NCI-H146 treated with DMSO at 0.1 percent for 48 hours (cell line): ENCODE results near the gene VASN.
A peak's percentile ranks its signal among the peaks of the same experiment; 100 is the strongest.
"Not testable (repeated sequence)": the region's sequence is repeated elsewhere in the genome, so short reads cannot be mapped to it uniquely, and the experiment has no call there.

Experiments used
- DNase-seq: peaks from one replicate; lab custom pipeline; 2025; ENCODE audit not compliant: unreplicated experiment; lab: John Stamatoyannopoulos, UW

The VASN gene

DNA sequence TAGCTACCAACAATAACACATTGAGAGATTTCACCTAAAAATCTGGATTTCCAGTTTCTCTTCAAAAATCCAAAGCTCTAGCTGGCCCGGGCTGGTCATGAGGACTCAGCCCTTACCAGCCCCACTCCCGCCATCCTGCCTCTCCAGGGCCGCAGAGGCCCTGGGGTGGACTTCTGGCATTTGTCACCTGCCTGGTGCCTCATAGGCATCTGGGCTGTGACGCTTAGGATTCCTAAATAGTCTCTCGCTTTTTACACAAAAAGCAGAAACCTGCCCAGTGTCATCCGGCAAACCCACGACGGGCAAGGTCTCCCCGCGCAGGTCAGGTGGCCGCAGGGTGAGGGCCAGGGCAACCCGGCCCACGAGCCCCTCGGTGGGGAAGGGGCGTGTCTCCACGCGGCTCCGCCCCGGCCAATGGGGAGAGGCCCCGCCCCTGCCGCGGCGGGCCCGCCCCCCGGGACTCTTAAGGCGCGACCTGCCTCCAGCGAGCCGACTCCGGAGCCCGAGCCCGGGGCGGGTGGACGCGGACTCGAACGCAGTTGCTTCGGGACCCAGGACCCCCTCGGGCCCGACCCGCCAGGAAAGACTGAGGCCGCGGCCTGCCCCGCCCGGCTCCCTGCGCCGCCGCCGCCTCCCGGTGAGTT lies at the start of gene VASN:
TSS of gene VASN (plus strand) at position 492 of the 644 bp plus-strand sequence. CDS start 9,030 bp downstream, outside the sequence.
- no peak for DNase-seq

DNA sequence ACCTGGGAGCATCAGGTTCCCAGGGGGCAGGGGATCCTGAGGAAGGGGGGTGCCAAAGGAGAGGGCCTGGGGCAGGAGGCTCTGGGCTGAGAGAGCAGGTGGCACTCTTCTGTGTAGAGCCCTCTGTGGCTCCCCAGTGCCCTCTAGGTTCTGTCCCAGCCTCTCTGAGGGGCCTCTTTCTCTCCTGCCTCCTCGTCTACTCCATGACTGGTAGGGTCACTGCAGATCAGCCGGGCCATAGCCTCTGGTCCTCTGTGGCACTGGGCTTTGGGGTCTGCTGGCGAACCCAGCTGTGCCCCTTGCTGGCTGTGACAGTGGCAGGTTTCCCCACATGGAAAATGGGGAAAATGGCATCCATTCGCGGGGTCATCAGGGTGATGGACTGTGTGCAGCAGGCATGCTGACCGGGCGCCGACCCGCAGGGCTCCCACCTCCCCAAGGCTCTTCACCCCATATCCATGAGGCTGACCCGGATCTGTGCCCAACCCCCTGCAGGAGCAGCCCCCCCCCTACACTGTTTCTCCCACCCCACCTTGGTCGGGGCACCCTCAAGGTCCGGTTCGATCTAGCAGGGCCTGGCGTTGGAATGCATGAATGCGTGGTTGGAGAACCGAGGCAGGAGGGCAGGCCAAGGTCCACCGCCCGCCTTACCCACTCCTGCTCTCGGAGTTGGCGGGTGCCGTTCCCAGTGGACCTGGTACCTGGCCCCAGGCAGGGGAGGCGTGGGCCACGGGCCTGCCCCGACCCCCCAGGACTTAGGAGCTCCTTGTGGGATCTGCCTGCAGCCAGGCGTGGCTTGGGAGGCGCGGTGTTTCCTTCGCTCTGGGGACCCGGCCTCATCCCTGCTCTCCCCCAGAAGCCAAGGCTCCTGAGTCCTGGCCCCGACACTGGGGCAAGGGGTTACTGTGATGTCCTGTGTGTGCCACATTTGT lies 49.3 kb upstream of the VASN start:
- DNase-seq: no peak

DNA sequence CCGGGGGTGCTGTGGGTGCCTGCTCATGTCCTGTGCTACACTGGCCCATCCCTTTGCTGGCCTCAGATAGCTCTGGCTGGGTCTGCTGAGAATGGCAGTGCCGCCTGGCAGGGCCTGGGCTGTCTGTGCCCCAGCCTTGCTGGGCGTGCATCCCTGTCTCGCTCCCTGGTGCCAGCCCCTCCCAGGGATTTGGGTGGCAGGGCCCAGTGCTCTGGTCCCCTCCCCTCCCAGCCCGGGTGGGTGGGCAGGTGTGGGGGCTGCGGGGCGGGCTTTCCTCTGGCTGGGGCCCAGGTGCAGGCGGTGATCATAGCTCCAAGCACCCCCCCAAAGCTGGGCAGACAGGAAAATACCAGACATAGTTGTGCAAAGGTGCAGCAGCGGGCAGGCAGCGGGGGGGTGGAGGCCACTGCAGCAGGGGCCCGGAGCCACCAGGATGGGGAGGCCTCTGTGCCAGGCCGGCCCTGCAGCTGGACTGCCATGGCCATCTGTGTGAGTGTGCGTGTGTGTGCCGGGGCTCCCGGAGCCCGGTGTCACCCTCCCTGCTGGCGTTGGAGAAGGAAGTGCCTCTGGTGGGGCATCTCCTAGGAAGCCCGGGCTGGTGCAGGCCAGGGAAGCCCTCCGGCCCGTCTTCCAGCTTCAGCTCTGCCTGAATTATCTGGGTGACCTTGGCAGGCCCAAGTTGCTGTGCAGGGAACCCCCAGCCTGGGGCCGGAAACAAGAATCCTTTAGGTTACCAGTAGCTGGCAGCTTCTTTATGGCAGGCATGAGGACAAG lies 48.4 kb upstream of the VASN start:
- DNase-seq: no peak

DNA sequence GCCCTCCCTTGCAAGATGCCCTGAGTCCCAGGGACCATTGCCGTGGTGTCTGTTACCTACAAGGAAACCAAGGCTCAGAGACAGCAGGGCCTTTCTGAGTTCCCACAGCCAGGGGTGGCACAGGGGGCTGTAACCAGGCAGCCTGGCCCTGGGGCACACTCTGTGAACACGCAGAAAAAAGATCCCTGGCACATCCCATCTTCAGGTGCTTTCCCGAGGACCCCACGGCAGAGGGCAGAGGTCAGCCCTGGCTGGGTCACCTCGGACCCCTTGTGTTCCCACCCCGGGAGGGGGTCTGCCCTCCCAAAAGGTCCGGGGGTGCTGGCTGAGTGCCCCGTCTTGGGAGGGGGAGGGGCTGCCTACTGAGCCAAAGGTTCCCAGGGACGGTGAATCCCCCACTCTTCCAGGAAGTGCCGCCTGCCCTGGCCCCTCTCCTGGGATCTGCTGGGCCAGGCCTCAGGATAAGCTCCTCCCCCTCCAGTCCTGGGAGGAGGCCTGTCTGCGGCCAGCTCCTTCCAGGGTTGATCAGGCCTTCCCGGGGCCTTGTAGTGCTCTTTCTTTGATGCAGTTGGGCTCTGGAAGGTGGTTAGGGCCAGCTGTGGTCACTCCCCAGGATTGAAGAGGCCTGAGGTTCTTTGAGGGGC lies 47.7 kb upstream of the VASN start:
- no peak for DNase-seq

DNA sequence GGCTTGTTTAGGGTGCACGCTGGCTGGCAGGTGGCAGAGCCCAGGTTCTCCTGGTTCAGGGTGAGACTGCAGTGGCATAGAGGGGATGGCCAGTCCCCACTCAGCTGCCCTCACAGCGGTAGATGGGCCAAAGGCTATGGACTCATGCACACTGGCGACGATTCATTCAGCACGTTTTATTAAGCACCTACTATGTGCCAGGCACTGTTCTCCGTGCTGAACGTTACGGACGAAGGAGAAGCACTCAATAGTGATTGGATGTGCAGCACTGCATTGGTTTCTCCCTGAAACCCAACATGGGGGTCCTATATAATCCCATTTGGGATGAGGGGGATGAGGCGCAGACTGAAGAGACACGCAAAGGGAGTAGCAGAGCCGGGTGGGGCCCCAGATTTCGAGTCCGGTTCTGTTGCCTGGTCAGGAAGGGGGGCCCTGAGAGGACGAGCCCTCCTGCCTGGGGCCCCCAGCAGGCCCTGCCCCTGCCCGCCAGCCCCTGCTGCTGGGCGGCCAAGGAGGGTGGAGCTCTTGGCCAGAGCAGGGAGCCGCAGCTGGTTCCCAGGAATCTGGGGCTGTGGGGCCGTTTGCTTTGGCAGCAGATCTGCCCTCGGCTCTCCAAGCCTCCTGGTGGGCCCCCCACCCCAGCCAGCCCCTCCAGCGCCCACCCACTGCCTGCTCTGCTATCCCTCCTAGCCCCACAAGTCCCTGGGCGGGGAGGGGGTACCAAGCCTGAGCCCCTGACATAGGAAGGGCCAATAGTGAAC lies 47.0 kb upstream of the VASN start:
- DNase-seq: no peak

DNA sequence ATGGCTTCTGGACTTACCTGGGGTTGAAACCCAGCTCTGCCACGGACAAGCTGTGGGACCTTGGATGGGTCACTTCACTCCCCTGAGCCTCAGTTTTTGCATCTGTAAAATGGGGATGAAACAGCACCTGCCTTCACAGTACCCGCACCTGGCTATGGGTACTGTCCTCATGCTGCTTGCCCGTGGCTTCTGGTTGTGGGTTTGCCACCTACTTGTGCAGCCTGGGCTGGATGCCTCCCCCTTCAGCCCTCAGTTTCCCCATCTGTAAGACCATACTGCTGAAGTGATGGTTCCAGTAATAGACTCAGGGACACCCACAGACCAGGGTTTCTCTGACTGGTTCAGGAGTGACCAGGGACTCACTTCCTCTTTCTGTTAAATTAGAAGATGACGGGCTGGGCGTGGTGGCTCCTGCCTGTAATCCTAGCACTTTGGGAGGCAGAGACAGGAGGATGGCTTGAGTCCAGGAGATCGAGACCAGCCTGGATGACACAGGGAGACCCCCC lies 46.3 kb upstream of the VASN start:
- DNase-seq: no peak

DNA sequence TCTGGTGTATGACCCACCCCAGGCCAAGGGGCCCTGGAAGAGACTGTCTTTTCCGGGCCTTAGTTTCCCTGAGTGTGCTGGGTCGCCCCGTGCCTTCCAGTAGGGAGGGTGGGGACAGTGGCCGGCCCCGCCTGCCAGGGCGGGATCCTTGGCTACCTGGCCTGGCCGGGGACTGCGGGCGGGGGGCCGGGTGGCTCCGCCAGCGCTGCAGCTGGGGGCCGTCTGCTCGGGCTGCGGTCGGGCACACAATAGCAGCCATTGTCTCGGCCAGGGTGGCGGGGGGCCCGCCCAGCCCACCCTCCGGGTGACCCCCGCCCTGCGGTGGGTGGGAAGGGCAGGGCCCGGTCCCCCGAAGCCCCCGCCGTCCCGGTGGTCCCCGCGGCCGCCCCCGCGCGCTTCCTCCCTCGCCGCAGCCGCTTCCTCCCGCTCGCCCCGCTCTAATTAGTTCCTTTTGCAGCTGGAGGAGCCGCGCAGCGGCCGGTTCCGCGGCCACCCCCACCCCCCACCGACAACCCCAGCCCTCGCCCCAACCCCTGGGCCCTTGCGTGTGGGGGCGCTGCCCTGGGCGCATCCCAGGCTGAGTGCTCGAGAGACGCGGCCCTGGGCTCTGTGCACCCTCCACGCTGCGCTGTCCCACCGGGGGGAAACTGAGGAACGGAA lies 44.1 kb upstream of the VASN start:
- DNase-seq: no peak

DNA sequence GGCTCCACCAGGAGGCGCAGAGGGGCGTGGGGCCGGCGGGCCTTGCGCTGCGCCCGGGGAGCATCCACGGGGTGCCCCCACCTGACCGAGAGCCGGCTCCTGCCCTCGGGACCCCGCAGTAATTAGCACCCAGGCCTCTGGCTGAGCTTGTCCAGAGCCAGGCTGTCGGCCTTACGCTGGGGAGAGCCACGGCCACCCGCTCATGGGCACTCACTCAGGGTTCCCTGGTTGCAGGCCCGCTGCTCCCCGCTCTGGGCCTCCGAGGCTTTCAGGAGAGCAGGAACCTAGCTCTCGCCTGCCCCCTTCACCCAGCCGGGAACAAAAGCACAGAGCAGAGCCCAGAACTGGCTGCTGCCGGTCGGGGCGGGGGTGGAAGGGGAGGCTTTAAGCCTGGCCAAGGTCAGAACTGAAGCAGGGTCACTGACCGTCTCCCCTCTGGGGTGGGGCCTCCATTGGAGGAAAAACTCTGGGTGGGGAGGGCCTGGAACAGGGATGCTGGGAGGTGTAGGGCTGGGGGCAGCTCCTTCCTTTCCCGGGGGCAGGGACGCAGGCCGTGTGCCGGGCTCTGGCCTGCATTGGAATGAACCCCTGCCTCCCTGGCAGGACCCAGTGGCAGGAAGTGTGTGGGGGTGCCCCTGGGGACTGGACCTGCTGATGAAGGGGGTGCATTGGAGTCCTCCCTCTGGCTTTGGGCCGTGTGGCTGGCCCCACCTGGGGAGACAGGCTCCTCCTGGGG lies 43.4 kb upstream of the VASN start:
- DNase-seq: no peak

DNA sequence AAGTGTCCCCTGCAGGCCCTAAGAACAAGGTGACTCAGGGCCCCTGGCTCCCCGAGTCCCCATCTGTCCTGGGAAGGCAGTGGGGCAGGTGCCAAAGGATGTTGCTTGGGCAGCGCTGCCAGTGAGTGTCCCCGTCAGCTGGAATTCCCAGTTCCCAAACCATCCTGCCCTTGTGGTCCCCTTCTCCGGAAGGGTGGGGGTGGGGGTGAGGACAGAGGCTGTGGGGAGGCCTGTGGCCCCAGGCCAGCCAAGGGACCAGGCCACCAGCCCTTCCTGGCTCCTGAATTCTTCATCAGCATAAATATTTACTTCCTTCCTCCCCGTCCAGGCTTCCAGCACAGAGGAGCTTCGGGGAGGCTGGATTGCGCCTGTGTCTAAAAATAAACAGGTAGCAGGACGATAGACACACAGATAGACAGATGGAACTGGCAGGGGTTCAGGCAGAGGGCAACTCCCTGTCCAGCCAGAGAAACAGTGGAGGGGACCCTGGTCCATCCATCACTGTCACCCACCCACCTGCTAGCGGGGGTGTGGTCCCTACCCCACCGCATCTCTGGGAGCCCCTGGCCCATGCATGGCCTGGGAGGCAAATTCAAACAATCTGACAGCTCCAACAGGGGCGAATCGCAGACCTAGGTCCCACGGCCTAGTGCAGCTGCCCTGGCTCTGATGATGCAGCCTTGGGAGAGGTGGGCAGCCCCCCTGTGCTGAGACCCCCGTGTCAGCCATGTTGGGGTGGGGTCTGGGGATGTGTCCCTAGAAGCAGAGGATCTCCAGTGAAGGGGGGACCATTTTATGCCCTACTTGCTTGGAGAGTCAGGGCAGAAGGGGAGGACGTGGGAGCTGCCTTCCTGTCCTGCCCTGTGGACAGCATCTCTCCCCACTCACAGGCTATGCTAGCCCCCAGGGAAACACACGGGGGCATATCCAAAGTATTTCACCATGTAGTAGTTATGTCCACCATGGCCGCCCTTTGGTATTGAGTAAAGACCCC lies 42.6 kb upstream of the VASN start:
- DNase-seq: no peak

DNA sequence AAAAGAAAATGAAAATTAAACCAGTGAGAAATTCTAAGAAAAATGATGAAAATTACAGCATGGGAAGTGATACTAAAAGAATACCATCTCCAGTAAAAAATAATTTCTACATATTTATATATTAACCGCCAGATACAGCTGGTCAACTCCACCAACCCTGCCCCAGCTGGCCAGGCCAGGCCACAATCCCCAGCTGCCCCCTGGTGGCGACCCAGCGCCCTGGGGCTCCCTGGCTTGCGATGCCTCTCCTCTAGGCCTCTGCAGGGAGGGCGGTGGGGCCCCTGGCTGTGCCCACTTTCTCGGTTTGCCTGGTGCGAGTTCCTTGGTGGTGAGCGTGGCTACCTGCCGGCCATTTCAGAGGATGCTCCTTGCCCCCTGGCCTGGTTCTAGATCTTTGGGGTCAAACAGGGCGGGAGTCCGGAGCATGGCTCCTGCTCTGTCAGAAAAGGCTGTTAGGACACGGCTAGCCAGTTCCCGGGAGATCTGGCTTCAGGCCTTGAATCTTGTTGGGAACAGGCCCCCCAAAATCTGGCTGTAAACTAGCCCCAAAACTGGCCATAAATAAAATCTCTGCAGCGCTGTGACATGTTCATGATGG lies 41.3 kb upstream of the VASN start:
- DNase-seq: peak; percentile 13

DNA sequence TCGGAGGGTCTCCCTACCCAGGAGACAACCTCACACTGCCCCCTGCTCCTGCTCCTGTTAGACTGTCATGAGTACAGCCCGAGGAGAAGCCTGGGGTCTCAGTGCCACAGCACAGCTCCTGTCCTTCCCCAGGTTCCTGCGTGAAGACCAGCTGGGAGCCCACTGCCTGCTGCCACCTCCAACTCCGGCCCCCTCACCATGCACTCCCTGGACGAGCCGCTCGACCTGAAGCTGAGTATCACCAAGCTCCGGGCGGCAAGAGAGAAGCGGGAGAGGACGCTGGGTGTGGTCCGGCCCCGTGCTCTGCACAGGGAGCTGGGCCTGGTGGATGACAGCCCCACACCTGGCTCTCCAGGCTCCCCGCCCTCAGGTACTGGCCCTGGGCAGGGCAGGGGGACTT lies 39.6 kb upstream of the VASN start:
- DNase-seq: no peak

DNA sequence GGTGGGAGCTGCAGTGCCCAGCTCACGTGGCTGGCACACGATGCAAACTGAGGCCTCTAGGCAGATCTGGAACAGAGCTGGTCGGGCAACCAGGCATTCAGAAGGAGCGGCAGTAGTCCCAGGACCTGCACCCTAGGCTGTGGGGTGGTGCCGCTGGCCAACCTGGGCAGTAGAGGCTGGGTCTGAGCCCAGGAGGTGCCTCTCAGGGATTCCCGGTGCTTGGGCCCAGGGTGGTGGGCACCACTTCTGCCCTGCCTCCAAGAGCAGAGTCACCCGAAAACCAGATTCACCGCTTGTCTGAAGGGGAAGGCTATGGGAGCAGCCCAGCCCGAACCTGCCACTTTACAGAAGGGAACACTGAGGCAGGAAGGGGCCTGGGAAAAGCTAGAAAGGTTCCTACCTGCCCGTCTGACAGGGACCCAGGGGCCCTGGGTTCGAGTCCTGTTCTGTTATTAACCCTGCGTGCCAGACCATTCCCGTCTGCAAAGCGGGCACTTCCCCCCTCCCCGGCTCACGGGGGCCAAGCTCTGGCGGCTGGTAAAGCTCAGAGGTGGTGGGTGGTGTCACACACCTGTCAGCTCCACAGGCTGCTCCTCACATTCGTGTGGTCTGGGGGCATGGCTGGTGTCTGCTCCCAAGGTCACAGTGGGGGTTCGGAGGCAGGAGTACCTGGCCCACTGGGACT lies 38.9 kb upstream of the VASN start:
- DNase-seq: no peak

DNA sequence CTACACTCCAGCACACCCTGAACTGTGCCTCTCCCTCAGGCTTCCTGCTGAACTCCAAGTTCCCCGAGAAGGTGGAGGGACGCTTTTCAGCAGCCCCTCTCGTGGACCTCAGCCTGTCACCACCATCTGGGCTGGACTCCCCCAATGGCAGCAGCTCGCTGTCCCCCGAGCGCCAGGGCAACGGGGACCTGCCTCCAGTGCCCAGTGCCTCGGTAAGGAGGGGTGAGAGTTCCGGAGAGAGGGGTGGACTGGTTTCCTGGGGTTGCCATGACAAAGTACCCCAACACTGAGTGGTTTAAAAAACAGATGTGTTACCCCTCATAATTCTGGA lies 38.4 kb upstream of the VASN start:
- DNase-seq: no peak

DNA sequence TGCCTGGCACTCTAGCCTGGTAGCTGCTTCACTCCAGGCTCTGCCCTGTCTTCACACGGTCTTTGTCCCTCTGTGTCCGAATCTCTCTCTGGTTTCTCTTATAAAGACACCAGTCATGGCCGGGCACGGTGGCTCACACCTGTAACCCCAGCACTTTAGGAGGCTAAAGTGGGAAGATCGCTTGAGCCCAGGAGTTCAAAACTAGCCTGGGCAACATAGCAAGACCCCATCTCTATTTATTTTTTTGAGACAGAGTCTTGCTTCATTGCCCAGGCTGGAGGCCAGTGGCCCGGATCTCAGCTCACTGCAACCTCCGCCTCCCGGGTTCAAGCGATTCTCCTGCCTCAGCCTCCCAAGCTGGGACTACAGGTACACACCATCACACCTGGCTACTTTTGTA lies 37.9 kb upstream of the VASN start:
- not testable (repeated sequence) for DNase-seq

DNA sequence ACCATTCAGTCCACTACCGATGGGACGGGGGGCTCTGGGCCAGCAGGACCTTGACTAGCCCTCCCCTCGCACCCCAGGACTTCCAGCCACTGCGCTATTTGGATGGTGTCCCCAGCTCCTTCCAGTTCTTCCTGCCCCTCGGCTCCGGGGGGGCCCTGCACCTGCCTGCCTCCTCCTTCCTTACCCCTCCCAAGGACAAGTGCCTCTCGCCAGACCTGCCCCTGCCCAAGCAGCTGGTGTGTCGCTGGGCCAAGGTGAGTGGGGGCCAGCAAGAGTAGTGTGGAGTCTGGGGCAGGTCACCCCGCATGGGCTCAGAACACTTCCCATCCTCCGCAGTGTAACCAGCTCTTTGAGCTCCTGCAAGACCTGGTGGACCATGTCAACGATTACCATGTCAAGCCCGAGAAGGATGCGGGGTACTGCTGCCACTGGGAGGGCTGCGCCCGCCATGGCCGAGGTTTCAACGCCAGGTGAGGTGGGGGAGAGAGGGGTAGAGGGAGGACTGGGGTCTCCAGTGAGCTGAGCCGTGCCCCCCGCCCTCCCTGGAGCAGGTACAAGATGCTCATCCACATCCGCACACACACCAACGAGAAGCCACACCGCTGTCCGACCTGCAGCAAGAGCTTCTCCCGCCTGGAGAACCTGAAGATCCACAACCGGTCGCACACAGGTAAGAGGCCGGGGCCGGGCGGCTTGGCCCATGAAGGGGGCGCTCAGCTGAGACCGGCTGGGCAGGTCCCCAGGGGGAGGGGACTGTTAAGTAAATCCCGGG lies 36.7 kb upstream of the VASN start:
- DNase-seq: no peak
